HG03135 (cell line): ENCODE results near the gene SIN3A.
"Not testable (repeated sequence)": the region's sequence is repeated elsewhere in the genome, so short reads cannot be mapped to it uniquely, and the experiment has no call there.

Experiments
- ATAC-seq: cut with Tn5 transposase; IDR thresholded peaks from one replicate; pipeline ENCODE4 v1.9.1; 2021; ENCODE audit warnings: mild to moderate bottlenecking, moderate library complexity; ENCODE audit not compliant: unreplicated experiment

Gene SIN3A

DNA sequence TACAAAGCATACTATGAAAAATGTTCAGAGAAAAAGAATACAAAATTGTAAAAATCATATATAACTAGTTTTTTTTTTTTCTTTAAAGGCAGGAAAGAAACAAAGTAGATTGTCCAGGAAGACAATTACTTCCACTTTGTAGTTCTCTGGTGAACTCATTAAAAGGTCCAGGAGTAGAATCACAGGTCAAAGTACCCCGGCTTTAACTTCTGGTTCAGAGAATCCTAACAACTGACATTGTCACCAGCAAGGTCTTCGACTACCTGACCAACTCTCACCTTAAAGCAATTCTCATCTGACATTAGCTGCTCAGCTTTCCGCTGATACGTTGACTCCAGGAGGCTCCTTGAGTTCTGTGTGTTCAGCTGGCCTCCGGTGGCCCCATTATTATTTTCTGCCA, 67.5 kb downstream of the SIN3A start:
- not testable (repeated sequence) for ATAC-seq

- ATAC-seq, result no peak
Measured at GRCh38 chr15:75380773-75381172, 70.7 kb downstream of the SIN3A start.

GRCh38 chr15:75371901-75372688, 79.4 kb downstream of the SIN3A start:
- ATAC-seq, result no peak

DNA sequence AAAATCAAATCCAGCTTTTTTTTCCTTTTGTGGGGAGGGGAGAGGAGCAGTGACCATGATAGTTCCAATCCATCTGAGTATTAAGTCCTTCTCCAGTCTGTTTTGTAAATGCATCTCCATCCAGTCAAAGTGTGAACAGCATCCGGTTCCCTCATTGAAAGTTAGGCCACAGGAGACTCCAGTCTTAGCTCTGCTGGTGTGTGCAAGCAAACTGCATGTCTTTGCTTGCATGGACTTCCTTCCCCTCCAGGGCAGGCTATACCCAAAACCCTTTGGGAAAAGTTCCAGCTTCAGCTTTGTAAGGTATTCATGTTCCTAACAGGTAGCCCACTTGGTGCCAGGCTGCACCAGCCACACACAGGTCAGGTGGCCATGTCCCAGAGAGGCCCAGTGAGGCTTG, 80.0 kb downstream of the SIN3A start:
- no peak for ATAC-seq

DNA sequence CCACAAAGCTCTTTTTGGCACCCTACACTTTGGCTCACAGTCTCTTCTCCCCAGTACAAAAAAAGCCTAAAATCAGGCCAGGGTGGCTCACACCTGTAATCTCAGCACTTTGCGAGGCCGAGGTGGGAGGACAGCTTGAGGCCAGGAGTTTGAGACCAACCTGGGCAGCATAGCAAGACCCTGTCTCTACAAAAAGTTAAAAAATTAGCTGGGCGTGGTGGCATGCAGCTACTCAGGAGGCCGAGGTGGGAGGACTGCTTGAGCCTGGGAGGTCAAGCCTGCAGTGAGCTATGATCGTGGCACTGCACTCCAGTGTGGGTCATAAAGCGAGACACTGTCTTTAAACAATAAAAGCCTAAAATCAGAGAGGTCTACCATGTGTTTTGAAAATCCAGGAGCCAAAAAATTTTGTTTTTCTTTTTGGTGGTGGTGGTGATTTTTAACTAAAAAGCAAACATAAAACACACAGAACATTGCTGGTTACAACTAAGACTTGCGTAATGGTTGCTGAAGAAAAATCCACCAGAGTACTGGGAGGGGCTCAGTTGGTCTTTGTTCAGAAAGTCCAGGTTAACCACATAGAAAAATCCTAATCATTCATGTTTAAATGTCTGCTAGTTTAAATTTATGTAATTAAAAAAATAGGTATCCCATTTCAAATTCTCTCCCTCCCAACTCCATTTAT, 81.5 kb downstream of the SIN3A start:
- ATAC-seq, result no peak

GRCh38 chr15:75368689-75369239, 82.7 kb downstream of the SIN3A start:
- ATAC-seq, result no peak

DNA sequence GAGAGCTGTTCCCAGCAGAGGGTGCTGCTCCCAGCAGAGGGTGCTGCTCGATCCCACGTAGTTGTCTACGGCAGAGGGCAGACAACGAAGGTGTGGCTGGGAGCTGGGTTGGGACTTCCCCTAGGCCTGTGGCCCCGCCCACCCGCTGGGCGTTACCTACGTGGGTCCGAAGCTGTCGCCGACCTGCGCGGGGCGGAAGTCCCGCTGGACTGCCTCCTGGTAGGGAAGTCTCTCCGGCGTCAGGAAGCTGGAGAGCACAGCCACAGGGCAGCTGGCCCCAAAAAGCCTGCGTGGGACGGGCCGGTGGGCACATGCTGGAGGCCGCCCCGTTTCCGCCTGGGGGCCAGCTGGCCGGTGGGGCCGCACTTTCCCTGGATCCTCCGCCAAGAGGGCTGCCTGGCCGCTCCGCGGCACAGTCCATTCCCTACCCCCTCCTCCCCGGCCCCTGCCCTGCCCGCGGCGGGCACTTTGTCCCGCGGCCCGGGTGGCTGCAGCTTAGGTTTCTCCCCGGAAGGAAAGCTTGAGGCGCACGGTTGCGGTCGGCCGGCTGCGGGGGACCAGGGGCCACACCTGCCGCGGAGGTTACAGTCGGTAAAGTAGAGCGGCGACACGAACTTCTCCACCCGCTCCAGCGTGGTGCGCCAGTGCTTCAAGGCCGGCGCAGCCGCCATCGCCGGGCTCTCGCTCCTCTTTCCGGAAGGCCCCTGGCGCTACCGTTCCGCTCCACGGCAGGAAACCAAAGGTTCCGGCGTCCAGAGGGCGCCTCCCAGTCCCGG, 83.4 kb downstream of the SIN3A start, which contains the start of gene MAN2C1:
MAN2C1 (minus strand) TSS at position 695 of the 776 bp plus-strand sequence; CDS start at position 671, 24 bp downstream.
- peak; percentile 84 for ATAC-seq

DNA sequence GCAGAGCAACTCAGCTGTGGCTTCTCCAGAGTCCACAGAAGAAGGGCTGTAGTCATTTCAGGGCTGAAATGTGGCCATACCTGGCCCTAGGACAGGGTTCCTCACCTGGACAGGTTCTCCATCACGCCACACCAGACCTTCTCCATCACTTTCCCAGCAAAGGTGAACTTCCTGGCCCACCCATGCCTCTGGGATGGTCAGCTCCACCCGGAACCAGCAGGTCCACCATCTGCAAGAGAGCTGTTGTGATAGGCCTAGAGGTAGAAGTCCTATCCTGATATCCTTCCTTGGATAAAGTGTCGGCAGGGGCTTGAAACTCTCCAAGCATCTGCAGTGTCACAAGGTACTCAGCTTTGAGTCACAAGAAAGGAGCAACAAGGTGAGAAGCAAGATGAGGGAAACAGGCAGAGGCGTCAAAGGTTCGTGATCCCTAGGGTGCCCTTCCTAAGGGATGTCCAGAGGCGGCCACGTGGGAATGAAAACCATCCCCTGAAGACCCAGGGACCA, 84.0 kb downstream of the SIN3A start:
- no peak for ATAC-seq

- ATAC-seq, result no peak
Measured at GRCh38 chr15:75367006-75367405, 84.5 kb downstream of the SIN3A start.

- no peak for ATAC-seq
Measured at GRCh38 chr15:75366163-75366562, 85.3 kb downstream of the SIN3A start.

GRCh38 chr15:75364881-75365280, 86.6 kb downstream of the SIN3A start:
- no peak for ATAC-seq

DNA sequence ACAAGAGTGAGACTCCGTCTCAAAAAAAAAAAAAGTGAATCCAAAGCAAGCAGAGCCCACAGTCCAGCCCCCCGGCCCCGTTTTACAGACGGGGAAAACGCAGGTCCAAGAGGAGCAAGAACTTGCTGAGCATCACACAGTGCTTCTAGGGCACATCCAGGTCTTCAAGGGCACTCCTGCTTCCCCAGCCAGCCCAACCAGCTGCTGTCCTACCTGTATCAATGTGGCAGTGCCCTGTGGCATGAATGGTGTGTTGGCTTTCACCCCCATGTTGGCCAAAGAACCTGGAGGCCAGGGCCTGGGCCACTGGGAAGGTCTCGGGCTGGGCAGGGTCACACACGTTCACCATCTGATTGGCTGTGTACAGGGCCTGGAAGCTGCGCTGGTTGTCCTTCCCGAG, 87.7 kb downstream of the SIN3A start:
- no peak for ATAC-seq

DNA sequence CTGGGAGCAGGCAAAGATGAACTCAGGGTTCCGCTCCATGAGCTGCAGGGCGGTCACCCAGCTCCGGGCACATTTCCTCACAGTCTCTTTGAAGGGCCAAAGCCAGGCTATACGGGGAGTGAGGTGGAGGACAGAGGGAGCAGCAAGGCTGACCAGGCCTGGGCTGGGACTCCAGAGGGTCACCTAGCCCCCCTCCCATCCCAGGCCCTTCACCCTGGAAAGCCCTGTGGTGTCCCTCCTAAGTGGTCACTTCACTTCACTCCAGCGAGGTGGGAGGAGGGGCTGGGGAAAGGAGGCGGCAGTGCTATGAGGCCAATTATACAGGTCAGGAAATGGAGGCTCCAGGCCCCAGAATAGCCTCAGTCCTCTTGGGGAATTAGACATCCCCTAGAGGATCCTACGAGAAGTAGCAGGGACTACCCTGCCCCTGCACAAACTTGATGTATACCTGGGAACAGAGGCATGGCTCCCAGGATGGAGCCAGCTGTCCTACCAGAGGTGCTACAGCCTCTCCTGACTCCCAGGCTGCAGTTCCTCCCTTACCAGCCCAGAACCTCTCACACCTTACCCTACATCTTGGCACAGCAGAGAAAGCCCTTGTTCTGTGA, 88.7 kb downstream of the SIN3A start:
- no peak for ATAC-seq

DNA sequence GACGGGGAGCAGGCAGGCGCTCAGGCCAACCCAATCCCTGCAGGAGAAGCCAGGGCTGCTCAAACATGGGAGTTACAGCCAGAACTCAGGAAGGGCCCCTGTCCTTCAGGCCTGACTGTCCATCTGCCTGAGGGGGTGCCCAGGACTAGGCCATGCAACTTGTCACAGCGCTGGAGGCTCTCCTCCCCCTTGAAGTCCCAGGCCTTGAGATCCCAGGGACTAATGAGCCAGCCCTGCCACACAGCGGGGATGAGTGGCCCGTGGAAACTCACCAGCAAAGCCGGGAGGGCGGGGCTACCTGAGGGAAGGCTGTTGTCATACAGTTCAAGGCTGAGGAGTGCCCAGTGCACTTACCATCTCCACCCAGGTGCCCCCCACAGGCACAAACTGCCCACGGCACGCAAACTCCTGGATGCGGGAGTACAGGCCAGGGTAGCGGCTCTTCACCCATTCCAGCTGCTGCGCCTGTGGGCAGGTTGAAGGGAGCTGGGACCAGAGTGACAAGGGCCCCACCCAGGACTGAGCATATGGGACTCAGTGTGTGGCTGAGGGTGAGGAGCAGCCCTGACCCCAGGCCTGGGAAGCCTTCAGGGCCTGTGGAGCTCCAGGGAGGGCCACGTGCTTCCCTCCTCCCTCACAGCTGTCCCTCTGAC, 89.4 kb downstream of the SIN3A start:
- no peak for ATAC-seq

- ATAC-seq, result no peak
Measured at GRCh38 chr15:75361361-75361988, 90.0 kb downstream of the SIN3A start.

GRCh38 chr15:75360856-75361255, 90.6 kb downstream of the SIN3A start:
- ATAC-seq, result no peak

DNA sequence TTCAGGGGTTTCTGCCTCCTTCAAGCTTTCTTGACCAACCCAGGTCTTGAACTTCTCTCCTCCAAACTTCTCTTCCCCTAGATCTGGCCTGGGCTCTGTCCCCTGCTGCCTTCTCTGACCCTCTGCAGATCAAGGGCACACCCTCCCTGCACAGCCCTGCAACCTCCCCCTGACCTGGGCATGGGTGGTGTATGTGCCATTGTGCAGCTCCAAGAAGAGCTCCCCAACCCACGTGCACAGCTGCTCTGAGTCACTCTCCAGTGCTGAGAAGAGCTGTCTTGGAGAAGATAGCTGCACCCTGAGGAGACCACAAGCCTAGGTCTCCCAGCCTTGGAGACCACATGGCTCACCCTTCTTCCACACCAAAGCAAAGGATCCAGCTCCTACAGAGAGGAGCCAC, 91.1 kb downstream of the SIN3A start:
- no peak for ATAC-seq

DNA sequence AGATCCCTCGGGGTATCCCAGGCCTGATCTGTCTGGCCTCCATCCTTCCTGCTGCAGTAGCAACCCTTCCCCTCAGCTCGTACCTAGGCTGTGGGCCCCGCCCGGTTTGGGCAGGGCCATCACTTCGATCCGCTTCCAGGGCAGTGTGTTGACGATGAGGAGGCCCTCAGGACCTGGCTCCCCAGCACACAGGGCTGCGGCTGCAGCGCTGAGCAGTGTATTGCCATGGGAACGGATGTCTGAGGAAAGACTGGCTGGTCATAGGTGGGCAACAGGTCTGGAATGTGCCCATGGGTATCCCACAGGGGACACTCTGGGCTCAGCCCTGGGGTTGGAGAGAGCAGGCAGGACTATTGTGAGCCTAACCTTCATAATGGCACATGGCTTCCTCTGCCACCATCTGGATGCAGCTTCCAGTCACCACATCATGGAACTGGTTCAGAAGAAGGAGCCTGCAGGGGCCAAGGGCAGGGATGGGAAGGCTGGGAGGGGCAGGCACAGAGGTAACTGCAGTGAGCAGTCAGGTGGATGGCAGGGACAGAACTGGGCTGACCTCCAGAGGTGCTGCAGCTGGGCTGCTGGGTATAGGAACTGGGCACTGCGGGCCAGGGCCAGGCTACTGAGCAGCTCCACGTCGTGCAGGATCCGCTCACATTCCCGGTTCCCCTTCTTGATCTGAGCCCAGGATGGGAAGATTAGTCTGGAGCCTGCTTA, 91.8 kb downstream of the SIN3A start:
- ATAC-seq, result no peak
